ENCODE measurements around the gene STEAP3. TPM values are rescaled to one million over a fixed set of nuclear protein-coding genes. Genes with fewer than 3 reads are reported as not detected.
A peak's percentile ranks its signal among the peaks of the same experiment; 100 is the strongest.

Gene STEAP3
- total RNA-seq, 1 experiment from 2014 or later: 24.0 TPM

DNA sequence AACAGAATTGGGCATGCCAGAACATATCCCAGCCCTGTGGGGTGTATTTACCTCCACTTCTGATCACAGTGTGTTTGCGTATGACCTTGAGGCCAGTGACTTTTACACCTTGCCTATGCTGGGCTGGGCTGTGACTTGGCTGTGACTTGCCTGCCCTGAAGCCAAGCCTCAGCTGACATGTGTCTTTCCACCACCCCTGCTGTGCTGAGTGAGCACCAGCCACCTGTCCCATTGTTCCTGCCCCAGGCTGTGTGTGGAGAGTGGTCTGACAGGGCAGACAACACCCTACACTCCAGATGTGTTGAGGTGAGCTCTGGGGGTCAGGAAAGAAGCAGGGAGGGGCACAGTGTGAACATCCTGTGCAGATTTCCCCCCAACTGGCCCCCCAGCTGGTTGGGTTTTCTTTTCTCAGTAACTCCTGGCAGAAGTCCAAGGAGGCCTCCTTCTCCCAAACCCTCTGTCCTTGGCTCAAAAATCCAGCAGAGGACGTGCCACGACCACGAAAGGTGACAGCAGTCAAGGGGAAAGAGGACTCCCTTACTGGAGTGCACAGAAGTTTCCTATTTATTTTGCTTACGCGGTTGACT, 5.1 kb upstream of the STEAP3 start (continued):
- TF ChIP-seq, protein P1, sequence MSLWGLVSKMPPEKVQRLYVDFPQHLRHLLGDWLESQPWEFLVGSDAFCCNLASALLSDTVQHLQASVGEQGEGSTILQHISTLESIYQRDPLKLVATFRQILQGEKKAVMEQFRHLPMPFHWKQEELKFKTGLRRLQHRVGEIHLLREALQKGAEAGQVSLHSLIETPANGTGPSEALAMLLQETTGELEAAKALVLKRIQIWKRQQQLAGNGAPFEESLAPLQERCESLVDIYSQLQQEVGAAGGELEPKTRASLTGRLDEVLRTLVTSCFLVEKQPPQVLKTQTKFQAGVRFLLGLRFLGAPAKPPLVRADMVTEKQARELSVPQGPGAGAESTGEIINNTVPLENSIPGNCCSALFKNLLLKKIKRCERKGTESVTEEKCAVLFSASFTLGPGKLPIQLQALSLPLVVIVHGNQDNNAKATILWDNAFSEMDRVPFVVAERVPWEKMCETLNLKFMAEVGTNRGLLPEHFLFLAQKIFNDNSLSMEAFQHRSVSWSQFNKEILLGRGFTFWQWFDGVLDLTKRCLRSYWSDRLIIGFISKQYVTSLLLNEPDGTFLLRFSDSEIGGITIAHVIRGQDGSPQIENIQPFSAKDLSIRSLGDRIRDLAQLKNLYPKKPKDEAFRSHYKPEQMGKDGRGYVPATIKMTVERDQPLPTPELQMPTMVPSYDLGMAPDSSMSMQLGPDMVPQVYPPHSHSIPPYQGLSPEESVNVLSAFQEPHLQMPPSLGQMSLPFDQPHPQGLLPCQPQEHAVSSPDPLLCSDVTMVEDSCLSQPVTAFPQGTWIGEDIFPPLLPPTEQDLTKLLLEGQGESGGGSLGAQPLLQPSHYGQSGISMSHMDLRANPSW (CRISPR knock-in tag; conservative IDR thresholded peaks at IDR 0.05; ENCODE audit: low read depth): no peak
- TF ChIP-seq GABPB1 (CRISPR knock-in tag; IDR thresholded peaks at IDR 0.05) (no peak), TP53 (CRISPR knock-in tag; IDR thresholded peaks at IDR 0.05) (0 out of 2 replicates have a peak, but pooled peaks have one; percentile 26), NFE2L1 (CRISPR knock-in tag; IDR thresholded peaks at IDR 0.05) (no peak), CREB1 (CRISPR knock-in tag; IDR thresholded peaks at IDR 0.05) (no peak), ZNF423 (CRISPR knock-in tag; IDR thresholded peaks at IDR 0.05) (peak; percentile 32; the same call in 1 of the 2 replicates), CREM (CRISPR knock-in tag; IDR thresholded peaks at IDR 0.05) (no peak), ZNF121 (CRISPR knock-in tag; IDR thresholded peaks at IDR 0.05) (no peak), ETV6 (CRISPR knock-in tag; IDR thresholded peaks at IDR 0.05) (peak; percentile 53; the same call in 1 of the 2 replicates), KAT7 (CRISPR knock-in tag; IDR thresholded peaks at IDR 0.05; ENCODE audit: borderline replicate concordance) (no peak), MYBL2 (CRISPR knock-in tag; IDR thresholded peaks at IDR 0.05) (no peak)
- TF ChIP-seq, protein P2, sequence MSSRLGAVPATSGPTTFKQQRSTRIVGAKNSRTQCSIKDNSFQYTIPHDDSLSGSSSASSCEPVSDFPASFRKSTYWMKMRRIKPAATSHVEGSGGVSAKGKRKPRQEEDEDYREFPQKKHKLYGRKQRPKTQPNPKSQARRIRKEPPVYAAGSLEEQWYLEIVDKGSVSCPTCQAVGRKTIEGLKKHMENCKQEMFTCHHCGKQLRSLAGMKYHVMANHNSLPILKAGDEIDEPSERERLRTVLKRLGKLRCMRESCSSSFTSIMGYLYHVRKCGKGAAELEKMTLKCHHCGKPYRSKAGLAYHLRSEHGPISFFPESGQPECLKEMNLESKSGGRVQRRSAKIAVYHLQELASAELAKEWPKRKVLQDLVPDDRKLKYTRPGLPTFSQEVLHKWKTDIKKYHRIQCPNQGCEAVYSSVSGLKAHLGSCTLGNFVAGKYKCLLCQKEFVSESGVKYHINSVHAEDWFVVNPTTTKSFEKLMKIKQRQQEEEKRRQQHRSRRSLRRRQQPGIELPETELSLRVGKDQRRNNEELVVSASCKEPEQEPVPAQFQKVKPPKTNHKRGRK (CRISPR knock-in tag; IDR thresholded peaks at IDR 0.05; ENCODE audit: borderline replicate concordance): no peak
- TF ChIP-seq, protein P3, sequence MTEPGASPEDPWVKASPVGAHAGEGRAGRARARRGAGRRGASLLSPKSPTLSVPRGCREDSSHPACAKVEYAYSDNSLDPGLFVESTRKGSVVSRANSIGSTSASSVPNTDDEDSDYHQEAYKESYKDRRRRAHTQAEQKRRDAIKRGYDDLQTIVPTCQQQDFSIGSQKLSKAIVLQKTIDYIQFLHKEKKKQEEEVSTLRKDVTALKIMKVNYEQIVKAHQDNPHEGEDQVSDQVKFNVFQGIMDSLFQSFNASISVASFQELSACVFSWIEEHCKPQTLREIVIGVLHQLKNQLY (CRISPR knock-in tag; IDR thresholded peaks at IDR 0.05): no peak
- TF ChIP-seq, protein P4, sequence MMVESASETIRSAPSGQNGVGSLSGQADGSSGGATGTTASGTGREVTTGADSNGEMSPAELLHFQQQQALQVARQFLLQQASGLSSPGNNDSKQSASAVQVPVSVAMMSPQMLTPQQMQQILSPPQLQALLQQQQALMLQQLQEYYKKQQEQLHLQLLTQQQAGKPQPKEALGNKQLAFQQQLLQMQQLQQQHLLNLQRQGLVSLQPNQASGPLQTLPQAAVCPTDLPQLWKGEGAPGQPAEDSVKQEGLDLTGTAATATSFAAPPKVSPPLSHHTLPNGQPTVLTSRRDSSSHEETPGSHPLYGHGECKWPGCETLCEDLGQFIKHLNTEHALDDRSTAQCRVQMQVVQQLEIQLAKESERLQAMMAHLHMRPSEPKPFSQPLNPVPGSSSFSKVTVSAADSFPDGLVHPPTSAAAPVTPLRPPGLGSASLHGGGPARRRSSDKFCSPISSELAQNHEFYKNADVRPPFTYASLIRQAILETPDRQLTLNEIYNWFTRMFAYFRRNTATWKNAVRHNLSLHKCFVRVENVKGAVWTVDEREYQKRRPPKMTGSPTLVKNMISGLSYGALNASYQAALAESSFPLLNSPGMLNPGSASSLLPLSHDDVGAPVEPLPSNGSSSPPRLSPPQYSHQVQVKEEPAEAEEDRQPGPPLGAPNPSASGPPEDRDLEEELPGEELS (CRISPR knock-in tag; IDR thresholded peaks at IDR 0.05): peak; percentile 63
- TF ChIP-seq, protein P5, sequence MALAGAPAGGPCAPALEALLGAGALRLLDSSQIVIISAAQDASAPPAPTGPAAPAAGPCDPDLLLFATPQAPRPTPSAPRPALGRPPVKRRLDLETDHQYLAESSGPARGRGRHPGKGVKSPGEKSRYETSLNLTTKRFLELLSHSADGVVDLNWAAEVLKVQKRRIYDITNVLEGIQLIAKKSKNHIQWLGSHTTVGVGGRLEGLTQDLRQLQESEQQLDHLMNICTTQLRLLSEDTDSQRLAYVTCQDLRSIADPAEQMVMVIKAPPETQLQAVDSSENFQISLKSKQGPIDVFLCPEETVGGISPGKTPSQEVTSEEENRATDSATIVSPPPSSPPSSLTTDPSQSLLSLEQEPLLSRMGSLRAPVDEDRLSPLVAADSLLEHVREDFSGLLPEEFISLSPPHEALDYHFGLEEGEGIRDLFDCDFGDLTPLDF (CRISPR knock-in tag; IDR thresholded peaks at IDR 0.05): no peak
- TF ChIP-seq, protein P6, sequence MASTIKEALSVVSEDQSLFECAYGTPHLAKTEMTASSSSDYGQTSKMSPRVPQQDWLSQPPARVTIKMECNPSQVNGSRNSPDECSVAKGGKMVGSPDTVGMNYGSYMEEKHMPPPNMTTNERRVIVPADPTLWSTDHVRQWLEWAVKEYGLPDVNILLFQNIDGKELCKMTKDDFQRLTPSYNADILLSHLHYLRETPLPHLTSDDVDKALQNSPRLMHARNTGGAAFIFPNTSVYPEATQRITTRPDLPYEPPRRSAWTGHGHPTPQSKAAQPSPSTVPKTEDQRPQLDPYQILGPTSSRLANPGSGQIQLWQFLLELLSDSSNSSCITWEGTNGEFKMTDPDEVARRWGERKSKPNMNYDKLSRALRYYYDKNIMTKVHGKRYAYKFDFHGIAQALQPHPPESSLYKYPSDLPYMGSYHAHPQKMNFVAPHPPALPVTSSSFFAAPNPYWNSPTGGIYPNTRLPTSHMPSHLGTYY (CRISPR knock-in tag; IDR thresholded peaks at IDR 0.05): no peak
- TF ChIP-seq, protein P7, sequence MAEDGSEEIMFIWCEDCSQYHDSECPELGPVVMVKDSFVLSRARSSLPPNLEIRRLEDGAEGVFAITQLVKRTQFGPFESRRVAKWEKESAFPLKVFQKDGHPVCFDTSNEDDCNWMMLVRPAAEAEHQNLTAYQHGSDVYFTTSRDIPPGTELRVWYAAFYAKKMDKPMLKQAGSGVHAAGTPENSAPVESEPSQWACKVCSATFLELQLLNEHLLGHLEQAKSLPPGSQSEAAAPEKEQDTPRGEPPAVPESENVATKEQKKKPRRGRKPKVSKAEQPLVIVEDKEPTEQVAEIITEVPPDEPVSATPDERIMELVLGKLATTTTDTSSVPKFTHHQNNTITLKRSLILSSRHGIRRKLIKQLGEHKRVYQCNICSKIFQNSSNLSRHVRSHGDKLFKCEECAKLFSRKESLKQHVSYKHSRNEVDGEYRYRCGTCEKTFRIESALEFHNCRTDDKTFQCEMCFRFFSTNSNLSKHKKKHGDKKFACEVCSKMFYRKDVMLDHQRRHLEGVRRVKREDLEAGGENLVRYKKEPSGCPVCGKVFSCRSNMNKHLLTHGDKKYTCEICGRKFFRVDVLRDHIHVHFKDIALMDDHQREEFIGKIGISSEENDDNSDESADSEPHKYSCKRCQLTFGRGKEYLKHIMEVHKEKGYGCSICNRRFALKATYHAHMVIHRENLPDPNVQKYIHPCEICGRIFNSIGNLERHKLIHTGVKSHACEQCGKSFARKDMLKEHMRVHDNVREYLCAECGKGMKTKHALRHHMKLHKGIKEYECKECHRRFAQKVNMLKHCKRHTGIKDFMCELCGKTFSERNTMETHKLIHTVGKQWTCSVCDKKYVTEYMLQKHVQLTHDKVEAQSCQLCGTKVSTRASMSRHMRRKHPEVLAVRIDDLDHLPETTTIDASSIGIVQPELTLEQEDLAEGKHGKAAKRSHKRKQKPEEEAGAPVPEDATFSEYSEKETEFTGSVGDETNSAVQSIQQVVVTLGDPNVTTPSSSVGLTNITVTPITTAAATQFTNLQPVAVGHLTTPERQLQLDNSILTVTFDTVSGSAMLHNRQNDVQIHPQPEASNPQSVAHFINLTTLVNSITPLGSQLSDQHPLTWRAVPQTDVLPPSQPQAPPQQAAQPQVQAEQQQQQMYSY (CRISPR knock-in tag; IDR thresholded peaks at IDR 0.05): no peak
- TF ChIP-seq, protein P8, sequence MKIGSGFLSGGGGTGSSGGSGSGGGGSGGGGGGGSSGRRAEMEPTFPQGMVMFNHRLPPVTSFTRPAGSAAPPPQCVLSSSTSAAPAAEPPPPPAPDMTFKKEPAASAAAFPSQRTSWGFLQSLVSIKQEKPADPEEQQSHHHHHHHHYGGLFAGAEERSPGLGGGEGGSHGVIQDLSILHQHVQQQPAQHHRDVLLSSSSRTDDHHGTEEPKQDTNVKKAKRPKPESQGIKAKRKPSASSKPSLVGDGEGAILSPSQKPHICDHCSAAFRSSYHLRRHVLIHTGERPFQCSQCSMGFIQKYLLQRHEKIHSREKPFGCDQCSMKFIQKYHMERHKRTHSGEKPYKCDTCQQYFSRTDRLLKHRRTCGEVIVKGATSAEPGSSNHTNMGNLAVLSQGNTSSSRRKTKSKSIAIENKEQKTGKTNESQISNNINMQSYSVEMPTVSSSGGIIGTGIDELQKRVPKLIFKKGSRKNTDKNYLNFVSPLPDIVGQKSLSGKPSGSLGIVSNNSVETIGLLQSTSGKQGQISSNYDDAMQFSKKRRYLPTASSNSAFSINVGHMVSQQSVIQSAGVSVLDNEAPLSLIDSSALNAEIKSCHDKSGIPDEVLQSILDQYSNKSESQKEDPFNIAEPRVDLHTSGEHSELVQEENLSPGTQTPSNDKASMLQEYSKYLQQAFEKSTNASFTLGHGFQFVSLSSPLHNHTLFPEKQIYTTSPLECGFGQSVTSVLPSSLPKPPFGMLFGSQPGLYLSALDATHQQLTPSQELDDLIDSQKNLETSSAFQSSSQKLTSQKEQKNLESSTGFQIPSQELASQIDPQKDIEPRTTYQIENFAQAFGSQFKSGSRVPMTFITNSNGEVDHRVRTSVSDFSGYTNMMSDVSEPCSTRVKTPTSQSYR (CRISPR knock-in tag; IDR thresholded peaks at IDR 0.05): no peak
- TF ChIP-seq, protein P9, sequence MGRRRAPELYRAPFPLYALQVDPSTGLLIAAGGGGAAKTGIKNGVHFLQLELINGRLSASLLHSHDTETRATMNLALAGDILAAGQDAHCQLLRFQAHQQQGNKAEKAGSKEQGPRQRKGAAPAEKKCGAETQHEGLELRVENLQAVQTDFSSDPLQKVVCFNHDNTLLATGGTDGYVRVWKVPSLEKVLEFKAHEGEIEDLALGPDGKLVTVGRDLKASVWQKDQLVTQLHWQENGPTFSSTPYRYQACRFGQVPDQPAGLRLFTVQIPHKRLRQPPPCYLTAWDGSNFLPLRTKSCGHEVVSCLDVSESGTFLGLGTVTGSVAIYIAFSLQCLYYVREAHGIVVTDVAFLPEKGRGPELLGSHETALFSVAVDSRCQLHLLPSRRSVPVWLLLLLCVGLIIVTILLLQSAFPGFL (CRISPR knock-in tag; IDR thresholded peaks at IDR 0.05; ENCODE audit: borderline replicate concordance): no peak
